ENCODE measurements around the gene GFY. TPM values are rescaled to one million over a fixed set of nuclear protein-coding genes. Genes with fewer than 3 reads are reported as not detected.

GFY gene
- total and polyA plus RNA-seq, 10 of the 15 experiments (the other 5 are each of a cell fraction or from before 2014, with no cell fraction given), result 0.05 TPM; not detected in 9

- H3K79me2 ChIP-seq (ENCODE audit: control insufficient read depth, insufficient read depth, low read length), result no peaks in the 10 kb centered on the region
- no peak overlapping the region for H3K9ac ChIP-seq (ENCODE audit: control insufficient read depth, insufficient read depth, low read length)
- H2AFZ ChIP-seq (ENCODE audit: control insufficient read depth, low read depth, low read length), result no peak overlapping the region
- POLR2A ChIA-PET, result interaction anchor here (0.6 kb wide), 1 partner anchor 83 kb away, joined by 3 read pairs; no protein-coding TSS in a partner anchor
- ATAC-seq, result no peak
- RAD21 ChIA-PET (ENCODE audit: unreplicated experiment), result interaction anchor here (0.7 to 1.2 kb wide), 2 partner anchors 26 to 65 kb away, joined by 3 to 4 read pairs; partner anchors contain the start of gene SLC6A16
- TF ChIP-seq IRF5 (IDR thresholded peaks at IDR 0.05; ENCODE audit: borderline replicate concordance), result no peak
- TF ChIP-seq, protein P1, sequence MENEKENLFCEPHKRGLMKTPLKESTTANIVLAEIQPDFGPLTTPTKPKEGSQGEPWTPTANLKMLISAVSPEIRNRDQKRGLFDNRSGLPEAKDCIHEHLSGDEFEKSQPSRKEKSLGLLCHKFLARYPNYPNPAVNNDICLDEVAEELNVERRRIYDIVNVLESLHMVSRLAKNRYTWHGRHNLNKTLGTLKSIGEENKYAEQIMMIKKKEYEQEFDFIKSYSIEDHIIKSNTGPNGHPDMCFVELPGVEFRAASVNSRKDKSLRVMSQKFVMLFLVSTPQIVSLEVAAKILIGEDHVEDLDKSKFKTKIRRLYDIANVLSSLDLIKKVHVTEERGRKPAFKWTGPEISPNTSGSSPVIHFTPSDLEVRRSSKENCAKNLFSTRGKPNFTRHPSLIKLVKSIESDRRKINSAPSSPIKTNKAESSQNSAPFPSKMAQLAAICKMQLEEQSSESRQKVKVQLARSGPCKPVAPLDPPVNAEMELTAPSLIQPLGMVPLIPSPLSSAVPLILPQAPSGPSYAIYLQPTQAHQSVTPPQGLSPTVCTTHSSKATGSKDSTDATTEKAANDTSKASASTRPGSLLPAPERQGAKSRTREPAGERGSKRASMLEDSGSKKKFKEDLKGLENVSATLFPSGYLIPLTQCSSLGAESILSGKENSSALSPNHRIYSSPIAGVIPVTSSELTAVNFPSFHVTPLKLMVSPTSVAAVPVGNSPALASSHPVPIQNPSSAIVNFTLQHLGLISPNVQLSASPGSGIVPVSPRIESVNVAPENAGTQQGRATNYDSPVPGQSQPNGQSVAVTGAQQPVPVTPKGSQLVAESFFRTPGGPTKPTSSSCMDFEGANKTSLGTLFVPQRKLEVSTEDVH (IDR thresholded peaks at IDR 0.05; ENCODE audit: low read depth, partially characterized antibody), result no peak
- no peak for TF ChIP-seq CHD1 (IDR thresholded peaks at IDR 0.05; ENCODE audit: low read depth, low read length)
- TF ChIP-seq NFYB (IDR thresholded peaks at IDR 0.05; ENCODE audit: insufficient read depth, low read depth, low read length), result no peak
- TF ChIP-seq ZNF24 (IDR thresholded peaks at IDR 0.05), result no peak
- TF ChIP-seq SPI1 (IDR thresholded peaks at IDR 0.05; ENCODE audit: borderline replicate concordance, insufficient read depth, low read depth, low read length), result no peak
- TF ChIP-seq POU2F2 (IDR thresholded peaks at IDR 0.05; ENCODE audit: borderline replicate concordance, low read depth, low read length), result no peak
- TF ChIP-seq LARP7 (IDR thresholded peaks at IDR 0.05), result no peak
- TF ChIP-seq SRF (IDR thresholded peaks at IDR 0.05; ENCODE audit: low read depth in 2 of 2, low read length in 2 of 2), result no peak
- TF ChIP-seq CREM (IDR thresholded peaks at IDR 0.05; ENCODE audit: low read depth), result no peak
- no peak for TF ChIP-seq STAT1 (conservative IDR thresholded peaks at IDR 0.05)
- TF ChIP-seq NFYA (IDR thresholded peaks at IDR 0.05; ENCODE audit: borderline replicate concordance, low read depth, low read length), result no peak
- TF ChIP-seq USF1 (IDR thresholded peaks at IDR 0.05; ENCODE audit: borderline replicate concordance, extremely low read length, insufficient read depth, low read depth, low read length), result no peak
- no peak for TF ChIP-seq ZSCAN29 (IDR thresholded peaks at IDR 0.05)
- no peak for TF ChIP-seq RELB (IDR thresholded peaks at IDR 0.05; ENCODE audit: low read depth)
- no peak for TF ChIP-seq ATF2 (IDR thresholded peaks at IDR 0.05; ENCODE audit: low read length)
- TF ChIP-seq TAF1 (IDR thresholded peaks at IDR 0.05; ENCODE audit: borderline replicate concordance, low read depth, low read length), result no peak
- intact Hi-C loops (cut with micrococcal nuclease; ENCODE audit: unreplicated experiment) (no loop called here), in situ Hi-C loops (cut with MboI) (no loop called here)
- H3K4me2 ChIP-seq (ENCODE audit: control insufficient read depth, insufficient read depth), result no peak overlapping the region
- no peaks in the 10 kb centered on the region for H3K4me1 ChIP-seq (ENCODE audit: control insufficient read depth, insufficient read depth, low read length)
- SMC1A ChIA-PET (ENCODE audit: uncharacterized antibody, unreplicated experiment), result interaction anchor here (0.8 to 1.0 kb wide), 2 partner anchors 30 to 162 kb away, joined by 3 read pairs; no protein-coding TSS in a partner anchor
- no TSS peak for BruUV-seq (replicated peaks)
- no peaks in the 10 kb centered on the region for H3K27me3 ChIP-seq (replicated peaks in 1 of 2; ENCODE audit: control insufficient read depth in 2 of 2, insufficient read depth in 2 of 2, low read length in 1 of 2)
- FAIRE-seq, result no peak
- no peaks in the 10 kb centered on the region for H4K20me1 ChIP-seq (ENCODE audit: control insufficient read depth, insufficient read depth)
- 48% methylated on average over 20 of the region's 20 CpGs for WGBS (ENCODE audit: insufficient coverage, insufficient replicate concordance, low lambda C conversion rate, missing lambda C conversion rate)
- CTCF ChIA-PET, result interaction anchor here (3.6 to 5.7 kb wide), 2 partner anchors 55 to 82 kb away, joined by 47 to 68 read pairs; partner anchors contain the start of gene FLT3LG
- H3K4me3 ChIP-seq, result no peak overlapping the region
- H3K9me3 ChIP-seq (replicated peaks; ENCODE audit: control insufficient read depth, insufficient read depth, low read length), result no peaks in the 10 kb centered on the region
- no peaks in the 10 kb centered on the region for H3K36me3 ChIP-seq (ENCODE audit: control insufficient read depth in 2 of 2, insufficient read depth in 2 of 2, low read length in 1 of 2)
- H3K27ac ChIP-seq (ENCODE audit: control insufficient read depth, insufficient read depth), result no peak overlapping the region
- no peak for DNase-seq (ENCODE audit: low read depth, low spot score)
These were observed 35.8 kb upstream of the GFY start for GRCh38 chr19:49389406-49389805.

All from GM12878 (cell line).